ENCODE results near the gene ASB16. TPM values are rescaled to one million over a fixed set of nuclear protein-coding genes. Genes with fewer than 3 reads are reported as not detected.

The ASB16 gene
- total and polyA plus RNA-seq, 10 of the 15 experiments (the other 5 are each of a cell fraction or from before 2014, with no cell fraction given) = 0.07 to 1.1 (median 0.44) TPM; not detected in 5

DNA sequence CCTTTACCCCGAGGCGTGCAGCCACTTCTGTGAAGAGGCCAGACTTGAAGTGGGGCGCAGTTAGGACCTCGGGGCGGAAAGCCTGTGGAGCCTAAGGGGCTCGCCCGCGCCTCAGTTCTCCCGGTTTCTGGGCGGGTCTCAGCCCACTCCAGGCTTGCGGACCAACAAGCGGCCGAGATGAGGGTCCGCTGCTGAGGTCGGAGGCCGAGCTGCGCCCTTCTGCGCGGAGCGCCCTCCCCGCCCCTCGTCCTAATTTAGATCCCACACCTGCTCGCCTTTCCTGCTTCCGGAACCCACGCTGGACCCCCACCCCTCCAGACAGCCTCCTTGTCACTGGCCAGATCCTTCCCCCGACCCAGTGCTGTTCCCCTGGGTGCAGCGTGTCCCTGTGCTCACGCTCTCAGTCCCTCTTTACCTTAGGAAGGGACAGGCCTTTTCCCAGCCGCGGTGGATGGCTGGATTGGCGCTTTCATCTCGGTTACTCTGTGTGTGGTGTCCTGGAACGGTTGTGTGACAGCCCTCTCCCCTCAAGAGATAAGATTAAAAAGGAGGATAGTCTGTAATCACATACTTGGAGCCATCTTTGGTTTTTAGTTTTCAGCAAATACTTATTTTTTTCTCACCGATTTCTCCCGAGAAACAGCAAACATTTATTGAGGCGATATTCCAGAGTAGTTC is 30.1 kb downstream of the ASB16 start (continued):
- TF ChIP-seq, protein P1, sequence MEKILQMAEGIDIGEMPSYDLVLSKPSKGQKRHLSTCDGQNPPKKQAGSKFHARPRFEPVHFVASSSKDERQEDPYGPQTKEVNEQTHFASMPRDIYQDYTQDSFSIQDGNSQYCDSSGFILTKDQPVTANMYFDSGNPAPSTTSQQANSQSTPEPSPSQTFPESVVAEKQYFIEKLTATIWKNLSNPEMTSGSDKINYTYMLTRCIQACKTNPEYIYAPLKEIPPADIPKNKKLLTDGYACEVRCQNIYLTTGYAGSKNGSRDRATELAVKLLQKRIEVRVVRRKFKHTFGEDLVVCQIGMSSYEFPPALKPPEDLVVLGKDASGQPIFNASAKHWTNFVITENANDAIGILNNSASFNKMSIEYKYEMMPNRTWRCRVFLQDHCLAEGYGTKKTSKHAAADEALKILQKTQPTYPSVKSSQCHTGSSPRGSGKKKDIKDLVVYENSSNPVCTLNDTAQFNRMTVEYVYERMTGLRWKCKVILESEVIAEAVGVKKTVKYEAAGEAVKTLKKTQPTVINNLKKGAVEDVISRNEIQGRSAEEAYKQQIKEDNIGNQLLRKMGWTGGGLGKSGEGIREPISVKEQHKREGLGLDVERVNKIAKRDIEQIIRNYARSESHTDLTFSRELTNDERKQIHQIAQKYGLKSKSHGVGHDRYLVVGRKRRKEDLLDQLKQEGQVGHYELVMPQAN (conservative IDR thresholded peaks at IDR 0.05) = no peak; the same call in 1 of the 2 replicates
- TF ChIP-seq SMAD5 (IDR thresholded peaks at IDR 0.05; ENCODE audit: low read depth) = peak; percentile 31; the same call in 1 of the 2 replicates
- TF ChIP-seq MEF2B (IDR thresholded peaks at IDR 0.05; ENCODE audit: partially characterized antibody, poor library complexity, severe bottlenecking) = peak; percentile 54
- TF ChIP-seq, protein P2, sequence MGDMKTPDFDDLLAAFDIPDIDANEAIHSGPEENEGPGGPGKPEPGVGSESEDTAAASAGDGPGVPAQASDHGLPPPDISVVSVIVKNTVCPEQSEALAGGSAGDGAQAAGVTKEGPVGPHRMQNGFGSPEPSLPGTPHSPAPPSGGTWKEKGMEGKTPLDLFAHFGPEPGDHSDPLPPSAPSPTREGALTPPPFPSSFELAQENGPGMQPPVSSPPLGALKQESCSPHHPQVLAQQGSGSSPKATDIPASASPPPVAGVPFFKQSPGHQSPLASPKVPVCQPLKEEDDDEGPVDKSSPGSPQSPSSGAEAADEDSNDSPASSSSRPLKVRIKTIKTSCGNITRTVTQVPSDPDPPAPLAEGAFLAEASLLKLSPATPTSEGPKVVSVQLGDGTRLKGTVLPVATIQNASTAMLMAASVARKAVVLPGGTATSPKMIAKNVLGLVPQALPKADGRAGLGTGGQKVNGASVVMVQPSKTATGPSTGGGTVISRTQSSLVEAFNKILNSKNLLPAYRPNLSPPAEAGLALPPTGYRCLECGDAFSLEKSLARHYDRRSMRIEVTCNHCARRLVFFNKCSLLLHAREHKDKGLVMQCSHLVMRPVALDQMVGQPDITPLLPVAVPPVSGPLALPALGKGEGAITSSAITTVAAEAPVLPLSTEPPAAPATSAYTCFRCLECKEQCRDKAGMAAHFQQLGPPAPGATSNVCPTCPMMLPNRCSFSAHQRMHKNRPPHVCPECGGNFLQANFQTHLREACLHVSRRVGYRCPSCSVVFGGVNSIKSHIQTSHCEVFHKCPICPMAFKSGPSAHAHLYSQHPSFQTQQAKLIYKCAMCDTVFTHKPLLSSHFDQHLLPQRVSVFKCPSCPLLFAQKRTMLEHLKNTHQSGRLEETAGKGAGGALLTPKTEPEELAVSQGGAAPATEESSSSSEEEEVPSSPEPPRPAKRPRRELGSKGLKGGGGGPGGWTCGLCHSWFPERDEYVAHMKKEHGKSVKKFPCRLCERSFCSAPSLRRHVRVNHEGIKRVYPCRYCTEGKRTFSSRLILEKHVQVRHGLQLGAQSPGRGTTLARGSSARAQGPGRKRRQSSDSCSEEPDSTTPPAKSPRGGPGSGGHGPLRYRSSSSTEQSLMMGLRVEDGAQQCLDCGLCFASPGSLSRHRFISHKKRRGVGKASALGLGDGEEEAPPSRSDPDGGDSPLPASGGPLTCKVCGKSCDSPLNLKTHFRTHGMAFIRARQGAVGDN (IDR thresholded peaks at IDR 0.05) = no peak
- no peak for TF ChIP-seq YBX1 (IDR thresholded peaks at IDR 0.05)
- no peak for TF ChIP-seq MEF2A (IDR thresholded peaks at IDR 0.05; ENCODE audit: insufficient read depth, low read depth, low read length)
- TF ChIP-seq CHD2 (IDR thresholded peaks at IDR 0.05; ENCODE audit: borderline replicate concordance, low read depth, low read length) = no peak
- TF ChIP-seq TBL1XR1 (IDR thresholded peaks at IDR 0.05; ENCODE audit: low read depth, low read length) = no peak; the same call in 1 of the 2 replicates
- 0 out of 2 replicates have a peak, but pooled peaks have one; percentile 56 for TF ChIP-seq GATAD2B (conservative IDR thresholded peaks at IDR 0.05; ENCODE audit: low read depth)
- TF ChIP-seq IKZF2 (IDR thresholded peaks at IDR 0.05) = peak; percentile 37 to 45; a peak in 1 of 4 replicates
- TF ChIP-seq BHLHE40 (IDR thresholded peaks at IDR 0.05; ENCODE audit: borderline replicate concordance in 1 of 2, low read depth in 2 of 2, low read length in 1 of 2) = peak in 1 of 2 experiments; percentile 26; a peak in 1 of 4 replicates
- no peak; the same call in 1 of the 2 replicates for TF ChIP-seq GABPA (IDR thresholded peaks at IDR 0.05; ENCODE audit: low read depth)
- no peak for TF ChIP-seq TCF7 (IDR thresholded peaks at IDR 0.05; ENCODE audit: borderline replicate concordance)
- TF ChIP-seq, protein P3, sequence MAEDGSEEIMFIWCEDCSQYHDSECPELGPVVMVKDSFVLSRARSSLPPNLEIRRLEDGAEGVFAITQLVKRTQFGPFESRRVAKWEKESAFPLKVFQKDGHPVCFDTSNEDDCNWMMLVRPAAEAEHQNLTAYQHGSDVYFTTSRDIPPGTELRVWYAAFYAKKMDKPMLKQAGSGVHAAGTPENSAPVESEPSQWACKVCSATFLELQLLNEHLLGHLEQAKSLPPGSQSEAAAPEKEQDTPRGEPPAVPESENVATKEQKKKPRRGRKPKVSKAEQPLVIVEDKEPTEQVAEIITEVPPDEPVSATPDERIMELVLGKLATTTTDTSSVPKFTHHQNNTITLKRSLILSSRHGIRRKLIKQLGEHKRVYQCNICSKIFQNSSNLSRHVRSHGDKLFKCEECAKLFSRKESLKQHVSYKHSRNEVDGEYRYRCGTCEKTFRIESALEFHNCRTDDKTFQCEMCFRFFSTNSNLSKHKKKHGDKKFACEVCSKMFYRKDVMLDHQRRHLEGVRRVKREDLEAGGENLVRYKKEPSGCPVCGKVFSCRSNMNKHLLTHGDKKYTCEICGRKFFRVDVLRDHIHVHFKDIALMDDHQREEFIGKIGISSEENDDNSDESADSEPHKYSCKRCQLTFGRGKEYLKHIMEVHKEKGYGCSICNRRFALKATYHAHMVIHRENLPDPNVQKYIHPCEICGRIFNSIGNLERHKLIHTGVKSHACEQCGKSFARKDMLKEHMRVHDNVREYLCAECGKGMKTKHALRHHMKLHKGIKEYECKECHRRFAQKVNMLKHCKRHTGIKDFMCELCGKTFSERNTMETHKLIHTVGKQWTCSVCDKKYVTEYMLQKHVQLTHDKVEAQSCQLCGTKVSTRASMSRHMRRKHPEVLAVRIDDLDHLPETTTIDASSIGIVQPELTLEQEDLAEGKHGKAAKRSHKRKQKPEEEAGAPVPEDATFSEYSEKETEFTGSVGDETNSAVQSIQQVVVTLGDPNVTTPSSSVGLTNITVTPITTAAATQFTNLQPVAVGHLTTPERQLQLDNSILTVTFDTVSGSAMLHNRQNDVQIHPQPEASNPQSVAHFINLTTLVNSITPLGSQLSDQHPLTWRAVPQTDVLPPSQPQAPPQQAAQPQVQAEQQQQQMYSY (CRISPR knock-in tag; IDR thresholded peaks at IDR 0.05) = no peak
